Measurements from ENCODE around the gene CKS2.
"Not testable (repeated sequence)": the region's sequence is repeated elsewhere in the genome, so short reads cannot be mapped to it uniquely, and the experiment has no call there.

Gene CKS2

DNA sequence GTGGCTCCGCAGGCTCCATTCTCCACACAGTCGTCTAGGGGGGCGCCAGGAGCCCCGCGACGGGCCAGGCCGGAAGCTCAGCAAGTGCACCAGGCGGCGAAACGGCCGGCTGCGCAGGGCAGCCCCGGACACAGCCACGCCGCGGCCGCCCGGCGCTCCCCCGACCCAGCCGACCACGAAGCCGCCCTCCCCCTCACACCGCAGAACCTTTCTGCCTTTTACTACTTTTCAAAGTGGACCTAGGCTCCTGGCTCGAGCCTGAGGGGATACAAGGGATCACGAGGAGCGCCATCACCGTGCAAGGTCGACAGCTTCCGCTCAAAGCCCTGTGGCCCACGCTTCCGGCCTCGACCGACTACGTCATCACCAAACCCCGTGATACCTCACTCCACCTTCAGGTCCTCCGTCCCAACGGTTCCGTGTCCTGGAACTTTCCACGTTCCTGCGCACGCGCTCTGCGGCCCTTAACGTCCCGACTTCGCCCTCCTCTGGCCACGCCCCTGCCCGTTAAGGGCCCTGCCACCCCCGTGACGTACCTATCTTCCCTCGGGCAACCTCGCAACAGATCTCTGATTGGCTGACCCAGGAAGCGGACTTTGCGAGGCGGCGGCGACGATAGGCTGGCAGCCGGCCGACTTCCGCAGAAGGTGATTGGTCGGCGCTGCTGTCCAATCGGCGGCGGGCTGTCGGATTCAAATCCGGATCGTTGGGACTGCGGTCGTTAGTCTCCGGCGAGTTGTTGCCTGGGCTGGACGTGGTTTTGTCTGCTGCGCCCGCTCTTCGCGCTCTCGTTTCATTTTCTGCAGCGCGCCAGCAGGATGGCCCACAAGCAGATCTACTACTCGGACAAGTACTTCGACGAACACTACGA is at the start of gene CKS2:
CKS2 (plus strand) TSS at position 721 of the 871 bp plus-strand sequence; CDS start at position 819, 98 bp downstream.
- peak; percentile 100 for DNase-seq (ENCODE audit: low read depth in 2 of 2)

DNA sequence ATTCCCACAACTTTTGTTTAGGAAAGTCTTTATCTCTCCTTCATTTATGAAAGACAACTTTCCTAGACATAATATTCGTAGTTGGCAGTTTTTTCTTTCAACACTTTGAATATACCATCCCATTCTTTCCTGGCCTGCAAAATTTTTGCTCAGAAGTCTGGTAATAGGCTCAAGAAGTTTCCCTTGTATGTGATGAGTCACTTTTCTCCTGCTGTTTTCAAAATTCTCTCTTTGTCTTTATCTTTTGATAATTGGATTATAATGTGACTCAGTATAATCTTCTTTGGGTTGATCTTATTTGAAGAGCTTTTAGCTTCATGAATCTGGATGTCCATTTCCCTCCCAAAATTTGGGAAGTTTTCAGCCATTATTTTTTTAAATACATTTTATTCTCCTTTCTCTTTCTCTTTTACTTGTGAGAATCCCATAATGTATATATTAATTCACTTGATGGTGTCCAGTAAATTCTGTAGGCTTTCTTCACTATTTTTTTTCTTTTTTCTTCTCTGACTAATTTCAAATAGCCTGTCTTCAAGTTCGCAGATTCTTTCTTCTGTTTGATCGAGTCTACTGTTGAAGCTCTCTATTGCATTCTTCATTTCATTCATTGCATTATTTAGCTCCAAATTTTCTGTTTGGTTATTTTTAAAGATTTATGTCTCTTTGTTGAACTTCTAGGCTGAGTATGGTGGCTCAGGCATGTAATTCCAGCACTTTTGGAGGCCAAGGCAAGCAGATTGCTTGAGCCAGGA is 37.3 kb upstream of the CKS2 start:
- no peak for DNase-seq (ENCODE audit: low read depth in 2 of 2)

DNA sequence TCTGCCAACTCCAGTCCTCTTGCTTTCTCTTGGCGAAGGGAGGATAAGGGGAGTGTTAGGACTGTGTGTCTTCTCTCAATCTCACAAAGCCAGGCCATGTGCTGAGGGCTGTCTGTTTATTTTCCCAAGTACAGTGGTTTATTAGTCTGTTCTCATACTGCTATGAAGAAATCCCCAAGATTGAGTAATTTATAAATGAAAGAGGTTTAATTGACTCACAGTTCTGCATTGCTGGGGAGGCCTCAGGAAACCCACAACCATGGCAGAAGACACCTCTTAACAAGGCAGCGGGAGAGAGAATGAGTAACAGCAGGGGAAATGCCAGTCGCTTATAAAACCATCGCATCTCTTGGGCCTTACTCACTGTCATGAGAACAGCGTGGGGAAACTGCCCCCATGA is 36.2 kb upstream of the CKS2 start:
- peak; percentile 7 to 17 for DNase-seq (ENCODE audit: low read depth in 2 of 2)

- not testable (repeated sequence) for DNase-seq (ENCODE audit: low read depth in 2 of 2)
Measured at GRCh38 chr9:89276040-89276439, 35.0 kb upstream of the CKS2 start.

GRCh38 chr9:89277043-89277442 is 34.0 kb upstream of the CKS2 start:
- DNase-seq (ENCODE audit: low read depth in 2 of 2) = no peak

- DNase-seq (ENCODE audit: low read depth in 2 of 2) = no peak
Measured at GRCh38 chr9:89277454-89277853, 33.5 kb upstream of the CKS2 start.

- no peak for DNase-seq (ENCODE audit: low read depth in 2 of 2)
Measured at GRCh38 chr9:89278551-89278950, 32.4 kb upstream of the CKS2 start.

GRCh38 chr9:89278997-89279739 is 31.8 kb upstream of the CKS2 start:
- no peak for DNase-seq (ENCODE audit: low read depth in 2 of 2)

- DNase-seq (ENCODE audit: low read depth in 2 of 2) = no peak
Measured at GRCh38 chr9:89281106-89281505, 29.9 kb upstream of the CKS2 start.

- DNase-seq (ENCODE audit: low read depth in 2 of 2) = not testable (repeated sequence)
Measured at GRCh38 chr9:89282248-89282968, 28.6 kb upstream of the CKS2 start.

DNA sequence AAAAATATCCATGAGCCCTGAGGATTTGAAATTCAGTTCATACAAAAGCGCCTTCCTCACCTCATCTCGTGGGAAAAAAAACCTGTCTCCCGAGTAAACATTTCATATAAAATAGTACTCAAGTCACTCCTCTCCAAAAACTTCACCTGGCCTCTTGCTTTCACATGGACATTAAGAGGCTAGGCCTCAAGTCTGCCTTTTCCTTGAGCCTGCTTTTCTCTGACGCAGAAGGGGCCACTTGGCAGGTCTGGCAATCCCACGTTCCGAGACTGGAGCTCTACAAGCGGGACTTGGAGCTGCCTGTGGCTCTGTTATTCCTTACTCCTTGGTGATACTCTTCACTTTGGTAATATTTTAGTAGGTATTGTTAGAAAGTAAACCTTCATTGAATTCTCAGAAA is 26.9 kb upstream of the CKS2 start:
- DNase-seq (ENCODE audit: low read depth in 2 of 2) = no peak

- no peak for DNase-seq (ENCODE audit: low read depth in 2 of 2)
Measured at GRCh38 chr9:89291741-89292140, 19.3 kb upstream of the CKS2 start.

- no peak for DNase-seq (ENCODE audit: low read depth in 2 of 2)
Measured at GRCh38 chr9:89293014-89293413, 18.0 kb upstream of the CKS2 start.

- DNase-seq (ENCODE audit: low read depth in 2 of 2) = no peak
Measured at GRCh38 chr9:89295400-89295799, 15.6 kb upstream of the CKS2 start.

GRCh38 chr9:89301996-89302395 is 9.0 kb upstream of the CKS2 start:
- DNase-seq (ENCODE audit: low read depth in 2 of 2) = not testable (repeated sequence)

GRCh38 chr9:89304020-89304833 is 6.8 kb upstream of the CKS2 start:
- no peak for DNase-seq (ENCODE audit: low read depth in 2 of 2)

- DNase-seq (ENCODE audit: low read depth in 2 of 2) = no peak
Measured at GRCh38 chr9:89304834-89305188, 6.2 kb upstream of the CKS2 start.

DNA sequence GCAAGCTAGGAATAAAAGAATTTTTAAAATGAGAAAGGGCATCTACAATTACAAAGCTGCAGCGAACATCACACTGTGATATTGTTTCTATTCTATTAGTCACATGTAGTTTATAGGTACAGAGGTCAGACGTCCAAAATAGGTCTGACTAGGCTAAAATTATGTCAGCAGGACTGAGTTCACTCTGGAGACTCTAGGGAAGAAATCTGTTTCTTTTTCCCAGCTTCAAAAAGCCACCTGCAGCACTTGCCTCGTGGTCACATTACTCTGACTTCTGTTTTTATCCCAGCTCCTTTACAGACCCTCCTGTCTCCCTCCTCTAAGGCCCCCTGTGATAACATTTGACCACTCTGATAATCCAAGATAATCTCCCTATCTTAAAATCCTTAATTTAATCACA is 5.1 kb upstream of the CKS2 start:
- no peak for DNase-seq (ENCODE audit: low read depth in 2 of 2)

GRCh38 chr9:89309166-89309565 is 1.8 kb upstream of the CKS2 start:
- no peak for DNase-seq (ENCODE audit: low read depth in 2 of 2)

GRCh38 chr9:89309608-89310474 is 1.2 kb upstream of the CKS2 start:
- no peak for DNase-seq (ENCODE audit: low read depth in 2 of 2)
